GM13977 (cell line): ENCODE results near the gene GAB1.
A peak's percentile ranks its signal among the peaks of the same experiment; 100 is the strongest.

Experiments used
- DNase-seq: peaks from one replicate; pipeline ENCODE4 v3.0.0; 2012; ENCODE audit warnings: low spot score
- in situ Hi-C: fragments of 300-500 bp; cut with MboI; formaldehyde crosslinking; loops from one replicate; pipeline ENCODE4 v1.12.0; 2022; ENCODE audit warnings: low sequenced_read_pairs, low pct_unique_long_range_greater_than_20kb, mixed read lengths, inconsistent platforms; ENCODE audit not compliant: unreplicated experiment
- TF ChIP-seq, protein P1 (sequence below): IDR thresholded peaks from 2 replicates; pipeline ENCODE4 v1.5.1; 2012; ENCODE audit warnings: mild to moderate bottlenecking, control low read depth; ENCODE audit not compliant: insufficient read depth; ENCODE audit errors: extremely low read depth, missing control alignments

Gene GAB1

GRCh38 chr4:143458966-143459365 lies 122.3 kb downstream of the GAB1 start:
- TF ChIP-seq, protein P1, sequence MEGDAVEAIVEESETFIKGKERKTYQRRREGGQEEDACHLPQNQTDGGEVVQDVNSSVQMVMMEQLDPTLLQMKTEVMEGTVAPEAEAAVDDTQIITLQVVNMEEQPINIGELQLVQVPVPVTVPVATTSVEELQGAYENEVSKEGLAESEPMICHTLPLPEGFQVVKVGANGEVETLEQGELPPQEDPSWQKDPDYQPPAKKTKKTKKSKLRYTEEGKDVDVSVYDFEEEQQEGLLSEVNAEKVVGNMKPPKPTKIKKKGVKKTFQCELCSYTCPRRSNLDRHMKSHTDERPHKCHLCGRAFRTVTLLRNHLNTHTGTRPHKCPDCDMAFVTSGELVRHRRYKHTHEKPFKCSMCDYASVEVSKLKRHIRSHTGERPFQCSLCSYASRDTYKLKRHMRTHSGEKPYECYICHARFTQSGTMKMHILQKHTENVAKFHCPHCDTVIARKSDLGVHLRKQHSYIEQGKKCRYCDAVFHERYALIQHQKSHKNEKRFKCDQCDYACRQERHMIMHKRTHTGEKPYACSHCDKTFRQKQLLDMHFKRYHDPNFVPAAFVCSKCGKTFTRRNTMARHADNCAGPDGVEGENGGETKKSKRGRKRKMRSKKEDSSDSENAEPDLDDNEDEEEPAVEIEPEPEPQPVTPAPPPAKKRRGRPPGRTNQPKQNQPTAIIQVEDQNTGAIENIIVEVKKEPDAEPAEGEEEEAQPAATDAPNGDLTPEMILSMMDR: no peak
- in situ Hi-C loops: no loop called here
- DNase-seq: no peak

DNA sequence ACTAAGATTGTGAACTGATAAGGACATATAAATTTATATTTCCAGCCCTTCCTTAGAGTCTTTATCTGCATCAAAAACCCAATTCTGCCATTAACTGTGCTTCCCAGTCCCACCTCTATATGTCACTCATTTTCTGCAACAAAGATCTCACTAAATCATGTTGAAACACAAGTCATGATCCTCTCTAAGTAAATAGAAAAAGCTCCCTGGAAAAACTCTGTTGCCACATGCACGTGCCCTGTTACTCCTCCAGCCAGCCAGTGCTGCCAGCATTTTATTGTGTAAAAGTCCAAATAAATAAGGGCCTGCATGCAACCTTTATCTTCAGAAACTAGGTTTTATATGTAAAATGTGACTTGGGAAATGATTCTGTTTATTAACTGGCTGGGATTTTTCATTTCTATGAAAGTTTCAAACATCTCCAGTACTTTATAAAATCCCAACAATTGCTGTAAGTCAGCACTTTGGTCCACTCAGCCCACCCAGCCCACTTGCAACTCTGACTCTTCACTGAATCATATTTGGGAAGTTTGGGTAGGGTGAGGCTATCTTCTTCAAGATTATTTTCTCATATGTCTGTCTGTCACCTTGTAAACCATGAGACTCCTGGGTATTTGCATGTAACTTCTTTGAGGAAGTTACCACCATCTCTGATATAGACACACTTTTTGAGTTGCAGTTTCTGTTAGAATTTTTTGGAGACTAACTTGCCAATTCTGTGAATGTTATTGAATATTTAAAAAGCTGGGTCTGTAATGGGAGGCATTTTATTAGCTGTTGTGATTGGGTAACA lies 136.9 kb downstream of the GAB1 start:
- peak; percentile 11 for DNase-seq
- TF ChIP-seq, protein P1: no peak
- in situ Hi-C loops: no loop called here

- TF ChIP-seq, protein P1: no peak
- in situ Hi-C loops: loop anchor here (25.0 kb wide), 1 partner anchor 265 kb away; no protein-coding TSS in a partner anchor
- DNase-seq: no peak
Observed at GRCh38 chr4:143477487-143477886, 140.8 kb downstream of the GAB1 start.

- TF ChIP-seq, protein P1: no peak
- no peak for DNase-seq
- in situ Hi-C loops: loop anchor here (25.0 kb wide), 1 partner anchor 269 kb away; no protein-coding TSS in a partner anchor
Observed at GRCh38 chr4:143481361-143481760, 144.7 kb downstream of the GAB1 start.

DNA sequence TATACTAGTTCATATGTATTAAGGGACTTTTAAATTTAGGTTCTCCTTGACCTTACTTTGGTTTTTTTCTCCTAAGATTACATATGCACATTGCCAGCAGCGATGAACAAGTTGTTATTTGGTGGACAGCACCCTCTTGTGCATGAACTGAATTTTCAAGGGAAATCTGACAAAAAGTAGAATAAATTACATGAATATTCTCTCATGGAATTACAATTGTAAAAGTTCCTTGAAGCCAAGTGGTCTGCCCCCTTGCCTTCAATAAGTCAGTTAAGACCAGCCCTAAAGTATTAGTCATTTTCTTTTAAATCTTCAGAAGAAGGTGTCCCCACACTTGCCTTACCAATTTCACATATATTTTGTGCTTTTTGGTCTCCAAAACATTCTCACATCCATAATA lies 146.2 kb downstream of the GAB1 start:
- in situ Hi-C loops: loop anchor here (25.0 kb wide), 1 partner anchor 271 kb away; no protein-coding TSS in a partner anchor
- TF ChIP-seq, protein P1: peak; percentile 67
- DNase-seq: peak; percentile 40

DNA sequence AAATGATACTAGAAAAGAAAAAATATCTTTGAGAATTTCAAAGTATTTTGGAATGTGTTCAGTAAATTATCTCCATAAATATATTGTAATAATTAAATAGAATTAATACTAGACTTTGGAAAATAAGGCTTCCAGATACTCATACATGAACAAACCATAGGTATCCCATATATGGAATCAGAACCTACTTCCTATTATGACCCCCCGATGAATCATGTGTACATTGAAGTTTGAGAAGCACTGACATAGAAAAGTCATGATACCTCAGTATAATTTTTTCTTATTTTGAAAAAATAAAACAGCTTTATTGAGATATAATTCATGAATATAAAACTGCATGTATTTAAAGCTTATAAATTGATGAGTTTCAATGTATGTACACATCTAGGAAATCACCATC lies 149.6 kb downstream of the GAB1 start:
- in situ Hi-C loops: loop anchor here (25.0 kb wide), 1 partner anchor 274 kb away; no protein-coding TSS in a partner anchor
- TF ChIP-seq, protein P1: no peak

More for the DNA sequence above, 149.6 kb downstream of the GAB1 start:
- DNase-seq: no peak
